Liver (tissue), 9 donors: ENCODE measurements around the gene CATSPER3. TPM values are rescaled to one million over a fixed set of nuclear protein-coding genes. Genes with fewer than 3 reads are reported as not detected.

Experiments used
- DNase-seq: peaks from one replicate; pipeline ENCODE4 v3.0.0-alpha.2; 2017; ENCODE audit warnings: low spot score
- H3K27ac ChIP-seq, 2 donors: one replicate each; pipeline ENCODE4 v1.7.0; 2013; ENCODE audit warnings: inconsistent platforms in 2 of 2, low read length in 2 of 2, control low read depth in 1 of 2, low read depth in 1 of 2, mild to moderate bottlenecking in 1 of 2
- H3K27me3 ChIP-seq, 4 donors: one replicate each; pipeline versions ENCODE4 v1.6.1 to v1.7.0; 2013; ENCODE audit warnings: low read length in 3 of 4, inconsistent platforms in 1 of 4, mild to moderate bottlenecking in 1 of 4, moderate library complexity in 1 of 4; ENCODE audit not compliant: control insufficient read depth in 4 of 4, insufficient read depth in 4 of 4
- H3K36me3 ChIP-seq, 4 donors: one replicate each; pipeline versions ENCODE4 v1.6.1 to v1.7.0; 2013; ENCODE audit warnings: low read length in 3 of 4, mild to moderate bottlenecking in 3 of 4, low read depth in 1 of 4, moderate library complexity in 1 of 4; ENCODE audit not compliant: control insufficient read depth in 4 of 4, insufficient read depth in 3 of 4
- H3K4me1 ChIP-seq, 4 donors: one replicate each; pipeline versions ENCODE4 v1.6.1 to v1.7.0; 2013; ENCODE audit warnings: low read length in 3 of 4, mild to moderate bottlenecking in 3 of 4, moderate library complexity in 1 of 4; ENCODE audit not compliant: control insufficient read depth in 4 of 4, insufficient read depth in 4 of 4
- H3K4me3 ChIP-seq, 3 donors: one replicate each; pipeline versions ENCODE4 v1.6.1 to v1.7.0; 2013; ENCODE audit warnings: low read length in 3 of 3, control low read depth in 1 of 3, low read depth in 1 of 3, mild to moderate bottlenecking in 1 of 3
- H3K9ac ChIP-seq, 2 donors: one replicate each; pipeline ENCODE4 v1.7.0; 2013; ENCODE audit warnings: low read length in 2 of 2, mild to moderate bottlenecking in 2 of 2, moderate library complexity in 2 of 2, control low read depth in 1 of 2, low read depth in 1 of 2
- H3K9me3 ChIP-seq, 4 donors: one replicate each; pipeline versions ENCODE4 v1.6.1 to v1.7.0; 2013; ENCODE audit warnings: low read length in 3 of 4; ENCODE audit not compliant: control insufficient read depth in 4 of 4
- ATF3 ChIP-seq: IDR thresholded peaks from 2 replicates; pipeline ENCODE4 v1.6.1; 2016; ENCODE audit warnings: antibody characterized with exemption
- EGR1 ChIP-seq, 2 donors: IDR thresholded peaks; 2 replicates each; pipeline ENCODE4 v1.6.1; 2016 to 2018; ENCODE audit warnings: antibody characterized with exemption in 2 of 2, low read depth in 2 of 2
- FOXA1 ChIP-seq: IDR thresholded peaks from 2 replicates; pipeline ENCODE4 v1.6.1; 2016; ENCODE audit warnings: antibody characterized with exemption
- FOXA2 ChIP-seq: IDR thresholded peaks from 2 replicates; pipeline ENCODE4 v1.6.1; 2016; ENCODE audit warnings: antibody characterized with exemption
- HNF4A ChIP-seq, 2 donors: conservative IDR thresholded peaks; 2 replicates each; pipeline ENCODE4 v1.6.1; 2016; ENCODE audit warnings: antibody characterized with exemption in 2 of 2, mild to moderate bottlenecking in 2 of 2
- HNF4G ChIP-seq: IDR thresholded peaks from 2 replicates; pipeline ENCODE4 v1.6.1; 2016; ENCODE audit warnings: antibody characterized with exemption
- JUND ChIP-seq, 2 donors: IDR thresholded peaks; 2 replicates each; pipeline ENCODE4 v1.6.1; 2016; ENCODE audit warnings: antibody characterized with exemption in 2 of 2
- MAX ChIP-seq: IDR thresholded peaks from 2 replicates; pipeline ENCODE4 v1.6.1; 2016; ENCODE audit warnings: antibody characterized with exemption
- NR2F2 ChIP-seq: IDR thresholded peaks from 2 replicates; pipeline ENCODE4 v1.6.1; 2016; ENCODE audit warnings: antibody characterized with exemption
- REST ChIP-seq: IDR thresholded peaks from 2 replicates; pipeline ENCODE4 v1.6.1; 2016; ENCODE audit warnings: antibody characterized with exemption, mild to moderate bottlenecking
- RXRA ChIP-seq, 2 donors: IDR thresholded peaks; 2 replicates each; pipeline ENCODE4 v1.6.1; 2017 to 2018; ENCODE audit warnings: antibody characterized with exemption in 2 of 2, mild to moderate bottlenecking in 1 of 2
- SP1 ChIP-seq: IDR thresholded peaks from 2 replicates; pipeline ENCODE4 v1.6.1; 2018; ENCODE audit warnings: antibody characterized with exemption, mild to moderate bottlenecking
- TAF1 ChIP-seq: conservative IDR thresholded peaks from 2 replicates; pipeline ENCODE4 v1.6.1; 2016; ENCODE audit warnings: antibody characterized with exemption, mild to moderate bottlenecking
- YY1 ChIP-seq: IDR thresholded peaks from 2 replicates; pipeline ENCODE4 v1.6.1; 2016; ENCODE audit warnings: antibody characterized with exemption, mild to moderate bottlenecking
- ZBTB33 ChIP-seq: IDR thresholded peaks from 2 replicates; pipeline ENCODE4 v1.6.1; 2016; ENCODE audit warnings: antibody characterized with exemption
- WGBS: extraction: QIAGEN DNeasy Blood & Tissue Kit; methylation state at CpG from one replicate; pipeline ENCODE4 v1.1.7; 2013; 5-methylcytosine and 5-hydroxymethylcytosine counted together
- polyA plus RNA-seq, 2 donors: library from polyadenylated mRNA; stranded (reverse) in 1 of 2; unstranded in 1 of 2; fragments of 200-250 nt in 1 of 2; fragments of >200 nt in 1 of 2; fragmentation: Nextera tagmentation in 1 of 2; extraction: Ambion mirVana in 1 of 2; gene quantifications; one replicate each; pipeline versions ENCODE4 v1.2.1 to v1.2.3, GENCODE V29; 2013 to 2015
- total RNA-seq, 2 donors: library from RNA; depleted of rRNA; stranded (reverse); fragments of >200 nt; gene quantifications; one replicate each; pipeline ENCODE4 v1.2.3, GENCODE V29; 2014
- donor health status: healthy.
- donor health status: healthy.
- donor health status: healthy.
- donor health status: healthy.
- donor health status: healthy.

Gene CATSPER3
- total and polyA plus RNA-seq, 4 donors: 0.28 to 0.37 (median 0.34) TPM

- Histone ChIP-seq H3K4me3 (no peak overlapping the region), H3K36me3 (no peaks in the 10 kb centered on the region), H3K27ac (no peak overlapping the region), H3K9ac (no peak overlapping the region), H3K4me1 (no peaks in the 10 kb centered on the region), H3K9me3 (no peaks in the 10 kb centered on the region), H3K27me3 (peaks cover 0 to 4% (median 1%) of the 10 kb centered on the region in 4 donors)
- DNase-seq: no peak
- 69% methylated on average over 2 of the region's 2 CpGs for WGBS
- TF ChIP-seq EGR1 (IDR thresholded peaks at IDR 0.05; ENCODE audit: low read depth in 2 of 2): no peak
- no peak for TF ChIP-seq MAX
- no peak for TF ChIP-seq NR2F2
- no peak for TF ChIP-seq HNF4G
- TF ChIP-seq SP1: no peak
- TF ChIP-seq JUND (IDR thresholded peaks at IDR 0.05): no peak
- TF ChIP-seq HNF4A (conservative IDR thresholded peaks at IDR 0.05): no peak
- TF ChIP-seq ATF3: no peak
- no peak for TF ChIP-seq FOXA2
- no peak for TF ChIP-seq REST
These were observed 89.5 kb downstream of the CATSPER3 start for GRCh38 chr5:135057233-135057632.

- 80% methylated on average over 8 of the region's 8 CpGs for WGBS
These were observed 90.6 kb downstream of the CATSPER3 start for GRCh38 chr5:135058331-135058732.

More at GRCh38 chr5:135058331-135058732, 90.6 kb downstream of the CATSPER3 start:
- Histone ChIP-seq H3K4me3 (no peak overlapping the region), H3K27me3 (peaks cover 0 to 2% (median 0%) of the 10 kb centered on the region in 4 donors), H3K9ac (no peak overlapping the region), H3K27ac (no peak overlapping the region), H3K4me1 (no peaks in the 10 kb centered on the region), H3K9me3 (no peaks in the 10 kb centered on the region), H3K36me3 (no peaks in the 10 kb centered on the region)
- TF ChIP-seq ZBTB33: no peak
- TF ChIP-seq RXRA (IDR thresholded peaks at IDR 0.05): no peak
- TF ChIP-seq SP1: no peak
- TF ChIP-seq FOXA1: no peak
- no peak for TF ChIP-seq FOXA2
- TF ChIP-seq NR2F2: no peak
- no peak for TF ChIP-seq REST
- no peak for TF ChIP-seq YY1
- no peak for TF ChIP-seq MAX
- no peak for TF ChIP-seq ATF3
- no peak for TF ChIP-seq TAF1
- no peak for DNase-seq
